DND-41 (cell line): ENCODE results near the gene ZC3H10.

Experiments used
- EZH2 ChIP-seq: IDR thresholded peaks from 3 replicates; pipeline ENCODE4 v1.6.1; 2012; ENCODE audit warnings: borderline replicate concordance, low read depth, mild to moderate bottlenecking, moderate library complexity, low read length, inconsistent platforms; ENCODE audit not compliant: severe bottlenecking
- TF ChIP-seq, protein P1 (sequence below): IDR thresholded peaks from 2 replicates; pipeline ENCODE4 v1.5.1; 2012; ENCODE audit warnings: borderline replicate concordance, low read length, moderate library complexity, mild to moderate bottlenecking; ENCODE audit not compliant: poor library complexity, severe bottlenecking; ENCODE audit errors: extremely low read depth

DNA sequence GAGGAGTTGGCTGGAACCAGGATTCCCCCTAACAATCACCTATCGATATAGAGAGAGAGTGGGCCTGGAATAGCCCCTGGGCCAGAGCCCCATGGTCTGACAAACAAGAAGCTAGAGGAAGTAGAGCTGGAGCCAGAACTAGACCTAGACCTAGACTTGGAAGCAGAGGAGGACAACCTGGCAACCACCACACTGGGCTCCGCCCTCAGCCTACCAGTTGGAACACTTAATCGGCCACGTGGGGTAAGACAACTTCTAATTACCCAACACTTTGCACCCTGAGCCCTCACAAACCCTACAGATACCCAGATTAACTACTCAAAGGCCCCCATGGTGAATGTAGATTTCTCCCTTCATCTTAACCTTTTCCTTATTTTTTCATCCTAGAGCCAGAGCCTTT lies 18.3 kb upstream of the ZC3H10 start:
- TF ChIP-seq, protein P1, sequence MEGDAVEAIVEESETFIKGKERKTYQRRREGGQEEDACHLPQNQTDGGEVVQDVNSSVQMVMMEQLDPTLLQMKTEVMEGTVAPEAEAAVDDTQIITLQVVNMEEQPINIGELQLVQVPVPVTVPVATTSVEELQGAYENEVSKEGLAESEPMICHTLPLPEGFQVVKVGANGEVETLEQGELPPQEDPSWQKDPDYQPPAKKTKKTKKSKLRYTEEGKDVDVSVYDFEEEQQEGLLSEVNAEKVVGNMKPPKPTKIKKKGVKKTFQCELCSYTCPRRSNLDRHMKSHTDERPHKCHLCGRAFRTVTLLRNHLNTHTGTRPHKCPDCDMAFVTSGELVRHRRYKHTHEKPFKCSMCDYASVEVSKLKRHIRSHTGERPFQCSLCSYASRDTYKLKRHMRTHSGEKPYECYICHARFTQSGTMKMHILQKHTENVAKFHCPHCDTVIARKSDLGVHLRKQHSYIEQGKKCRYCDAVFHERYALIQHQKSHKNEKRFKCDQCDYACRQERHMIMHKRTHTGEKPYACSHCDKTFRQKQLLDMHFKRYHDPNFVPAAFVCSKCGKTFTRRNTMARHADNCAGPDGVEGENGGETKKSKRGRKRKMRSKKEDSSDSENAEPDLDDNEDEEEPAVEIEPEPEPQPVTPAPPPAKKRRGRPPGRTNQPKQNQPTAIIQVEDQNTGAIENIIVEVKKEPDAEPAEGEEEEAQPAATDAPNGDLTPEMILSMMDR: no peak
- no peak for TF ChIP-seq EZH2
